ENCODE results near the gene NFRKB. TPM values are rescaled to one million over a fixed set of nuclear protein-coding genes. Genes with fewer than 3 reads are reported as not detected.
"Not testable (repeated sequence)": the region's sequence is repeated elsewhere in the genome, so short reads cannot be mapped to it uniquely, and the experiment has no call there.

NFRKB gene
- polyA plus RNA-seq, 4 donors: 35.7 to 50.7 (median 42.0) TPM

DNA sequence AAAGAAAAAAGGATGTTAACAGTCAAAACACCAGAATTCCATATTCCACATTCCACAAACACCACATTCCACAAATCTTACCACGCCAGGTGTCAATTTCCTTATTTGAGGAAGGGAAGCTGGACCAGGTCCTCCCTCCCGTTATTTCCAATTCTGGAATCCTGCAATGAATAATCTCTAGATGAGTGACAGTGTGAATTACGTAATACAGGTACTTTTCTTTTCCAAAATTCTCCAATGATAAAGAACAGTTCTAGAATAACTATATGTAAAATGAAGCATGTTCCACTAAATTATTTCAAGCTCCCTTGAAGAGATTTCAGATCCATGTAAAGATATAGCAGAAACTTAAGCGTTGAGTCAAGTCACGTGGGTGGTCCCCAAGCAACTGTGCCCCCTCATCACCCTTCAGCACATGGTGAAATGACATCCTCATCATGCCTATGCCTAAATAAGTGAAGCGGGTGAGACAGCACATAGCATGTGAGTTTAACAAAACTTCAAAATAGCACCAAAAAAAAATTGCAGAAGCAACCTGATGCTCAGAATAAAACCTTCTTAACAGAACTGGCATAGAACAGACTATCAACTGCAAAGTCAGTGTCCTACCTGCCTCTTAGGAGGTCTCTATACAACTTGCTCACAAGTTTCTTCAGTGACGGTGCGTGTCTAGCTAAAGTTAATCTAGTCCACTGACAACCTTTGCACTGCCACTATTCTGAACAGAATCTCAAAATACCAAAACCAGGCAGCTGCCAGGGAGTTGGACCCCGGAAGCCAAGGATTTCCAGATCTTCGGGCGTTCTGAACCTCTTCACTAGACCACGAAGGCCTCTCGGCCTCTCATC lies 876 bp downstream of the NFRKB start:
- peak in 2 of 4 donors; percentile 7 to 10 for DNase-seq (ENCODE audit: low read depth in 4 of 4, low spot score in 3 of 4)

DNA sequence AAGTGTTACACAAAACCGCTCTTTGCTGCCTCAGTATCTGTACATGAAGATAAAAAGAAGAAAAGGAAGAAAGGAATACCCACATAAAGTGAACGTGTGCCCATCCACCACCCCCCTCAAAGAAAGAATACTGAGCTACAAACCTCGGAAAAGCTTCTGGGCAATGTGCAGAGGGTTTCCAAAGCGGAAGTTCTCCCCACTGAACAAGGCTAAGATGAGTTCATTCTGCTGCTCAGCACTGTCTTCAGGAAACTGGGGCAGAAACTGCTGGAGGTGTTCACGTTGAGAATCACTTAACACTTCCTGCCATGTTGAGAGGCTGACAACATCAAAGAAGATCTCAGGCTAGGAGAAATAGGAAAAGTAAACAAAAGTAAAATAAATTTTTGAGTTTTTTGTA lies 6.9 kb downstream of the NFRKB start:
- no peak for DNase-seq (ENCODE audit: low read depth in 4 of 4, low spot score in 3 of 4)

DNA sequence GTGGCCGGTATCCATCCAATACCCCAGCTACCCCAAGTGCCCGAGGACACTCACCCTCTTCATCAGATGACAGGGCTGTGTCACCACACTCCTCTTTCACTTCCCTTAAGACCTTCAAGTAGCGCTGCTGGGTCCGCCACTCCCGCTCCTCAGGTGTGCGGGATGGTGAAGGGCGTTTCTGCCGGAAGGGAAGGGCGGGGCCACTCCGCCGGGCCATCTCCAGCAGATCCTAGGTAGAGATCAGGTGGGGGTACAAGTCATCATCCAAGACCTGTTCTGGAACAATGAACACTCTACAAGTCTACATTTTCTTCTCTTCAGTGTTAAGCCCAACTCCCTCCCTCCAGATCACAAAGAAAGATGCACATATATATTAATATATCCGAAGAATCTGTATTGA lies 10.0 kb downstream of the NFRKB start:
- DNase-seq (ENCODE audit: low read depth in 4 of 4, low spot score in 3 of 4): no peak

DNA sequence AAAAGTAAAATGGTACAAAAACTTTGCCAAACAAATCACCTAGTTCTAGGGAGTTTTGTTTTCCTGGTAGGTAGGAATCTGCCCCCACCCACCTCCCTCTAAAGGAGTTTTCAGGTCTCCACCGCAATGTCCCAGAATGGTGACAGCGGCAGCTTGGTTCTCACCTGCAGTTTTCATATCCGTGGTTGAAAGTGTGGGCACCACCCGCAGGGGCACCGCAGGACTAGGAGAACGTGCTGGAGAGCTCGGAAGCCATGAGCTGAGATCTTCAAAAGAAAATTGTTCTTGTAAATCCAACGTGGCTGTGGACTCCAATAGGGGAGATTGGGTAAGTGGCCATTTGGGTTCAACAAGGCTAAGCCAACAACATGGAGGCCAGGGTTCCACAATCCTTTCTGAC lies 10.8 kb downstream of the NFRKB start:
- DNase-seq (ENCODE audit: low read depth in 4 of 4, low spot score in 3 of 4): no peak

DNA sequence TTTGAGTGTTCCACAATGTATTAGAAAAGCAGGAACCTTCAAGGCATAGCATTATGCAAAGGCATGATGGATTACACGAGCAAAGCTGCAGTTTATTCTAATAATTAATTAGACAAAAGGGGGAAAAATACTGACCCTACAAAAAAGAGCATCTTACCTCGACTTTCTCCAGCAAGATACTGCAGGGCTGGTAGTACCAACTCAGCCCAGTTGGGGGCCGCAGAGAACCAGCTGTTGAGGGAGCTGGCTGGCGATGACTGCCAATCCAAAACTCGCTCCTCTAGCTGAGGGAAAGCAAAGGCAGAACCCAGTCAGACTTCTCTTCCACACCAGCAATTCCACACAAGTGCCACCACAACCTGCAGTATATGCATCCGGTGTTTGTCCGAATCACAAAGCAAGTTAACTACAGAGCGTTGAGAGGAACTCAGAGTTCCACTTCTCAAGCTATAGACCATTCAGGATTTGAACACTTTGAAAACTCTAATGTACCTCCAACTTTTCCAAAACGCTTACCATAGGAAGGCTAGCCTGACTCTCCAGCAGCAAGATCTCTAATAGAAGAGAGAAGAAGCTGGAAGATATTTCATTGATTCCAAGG lies 13.7 kb downstream of the NFRKB start:
- DNase-seq (ENCODE audit: low read depth in 4 of 4, low spot score in 3 of 4): no peak

DNA sequence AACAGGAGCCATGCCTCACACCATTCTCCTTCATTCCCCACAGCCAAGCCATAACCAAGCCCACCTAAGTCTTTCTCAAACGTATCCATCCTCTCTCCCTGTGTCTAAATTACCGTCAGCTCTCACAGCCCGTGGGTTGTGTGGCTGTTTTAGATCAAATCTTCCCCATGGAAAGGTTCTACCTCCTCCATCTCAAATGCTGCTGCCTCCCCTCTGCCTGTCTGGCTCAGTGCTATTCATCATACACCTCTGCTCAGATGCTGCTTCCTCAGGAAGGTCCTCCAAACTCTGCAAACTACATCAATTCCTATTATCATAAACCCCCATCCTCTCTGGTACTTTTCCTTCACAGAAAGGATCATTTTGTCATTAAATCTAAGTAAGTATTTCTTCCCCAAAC lies 15.1 kb downstream of the NFRKB start:
- no peak for DNase-seq (ENCODE audit: low read depth in 4 of 4, low spot score in 3 of 4)

DNA sequence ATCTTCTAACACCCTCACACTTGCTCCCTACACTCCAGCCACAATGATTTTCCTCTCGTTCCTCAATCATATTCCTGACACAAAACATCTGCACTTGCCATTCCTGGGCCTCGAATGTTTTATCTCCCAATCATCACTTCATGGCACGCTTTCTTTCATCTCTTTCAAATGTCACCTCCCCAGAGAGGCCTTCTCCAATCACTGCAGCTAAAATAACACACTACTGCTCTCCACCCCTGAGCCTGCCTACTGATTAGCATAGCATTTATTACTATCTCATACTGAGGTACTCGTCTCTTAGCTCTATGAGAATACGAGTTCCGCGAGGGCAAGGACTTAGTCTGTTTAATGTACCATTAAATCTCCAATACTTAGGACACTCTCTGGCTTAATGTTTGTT lies 23.5 kb downstream of the NFRKB start:
- no peak for DNase-seq (ENCODE audit: low read depth in 4 of 4, low spot score in 3 of 4)

DNA sequence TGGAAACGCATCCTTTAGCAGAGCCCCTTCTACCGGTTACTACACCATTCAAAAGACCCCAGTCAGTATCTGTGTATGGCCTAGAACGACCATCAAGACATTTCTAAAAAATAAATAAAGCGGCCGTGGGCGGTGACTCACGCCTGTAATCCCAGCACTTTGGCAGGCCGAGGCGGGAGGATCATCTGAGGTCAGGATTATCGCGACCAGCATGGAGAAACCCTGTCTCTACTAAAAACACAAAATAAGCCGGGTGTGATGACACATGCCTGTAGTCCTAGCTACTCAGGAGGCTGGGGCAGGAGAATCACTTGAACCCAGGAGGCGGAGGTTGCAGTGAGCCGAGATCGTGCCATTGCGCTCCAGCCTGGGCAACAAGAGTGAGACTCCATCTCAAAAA lies 26.8 kb downstream of the NFRKB start:
- DNase-seq (ENCODE audit: low read depth in 4 of 4, low spot score in 3 of 4): not testable (repeated sequence)

DNA sequence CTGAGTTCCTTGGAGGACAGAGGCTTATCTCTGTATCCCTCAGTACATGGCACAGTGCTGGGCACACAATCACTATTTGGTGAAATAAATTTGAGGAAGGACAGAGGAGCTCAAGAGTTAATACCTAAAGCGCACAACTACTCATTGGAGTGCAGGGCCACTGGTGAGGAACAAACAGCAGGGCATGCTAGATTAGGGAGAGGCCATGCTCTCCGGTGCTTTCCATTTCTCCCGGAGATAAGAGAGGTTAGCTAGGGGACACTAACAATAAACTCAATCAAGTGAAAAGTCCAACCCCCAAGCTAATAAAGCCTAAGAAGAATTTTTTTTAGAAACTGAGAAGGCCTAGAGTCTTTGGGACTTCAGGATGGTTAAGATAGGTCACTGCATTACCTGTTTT lies 29.1 kb downstream of the NFRKB start:
- no peak for DNase-seq (ENCODE audit: low read depth in 4 of 4, low spot score in 3 of 4)

DNA sequence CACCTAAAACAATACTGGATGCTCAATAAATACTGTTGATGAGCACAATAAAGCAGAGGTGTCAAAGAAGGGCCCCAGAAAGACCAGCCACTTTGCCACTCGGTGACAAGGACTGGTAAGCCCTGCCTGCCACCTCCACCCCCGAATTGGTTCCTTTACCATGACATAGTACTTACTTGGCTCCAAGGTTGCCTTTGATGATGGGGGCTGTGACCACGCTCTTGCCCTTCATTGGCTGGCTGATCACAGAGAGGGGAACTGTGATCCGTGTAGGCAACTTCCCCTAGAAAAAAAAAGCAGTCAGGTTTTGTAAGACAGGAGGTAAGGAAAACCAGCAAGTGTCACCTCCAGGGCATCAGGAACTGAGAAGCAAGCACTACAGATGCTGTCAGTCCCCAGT lies 29.7 kb downstream of the NFRKB start:
- no peak for DNase-seq (ENCODE audit: low read depth in 4 of 4, low spot score in 3 of 4)

DNA sequence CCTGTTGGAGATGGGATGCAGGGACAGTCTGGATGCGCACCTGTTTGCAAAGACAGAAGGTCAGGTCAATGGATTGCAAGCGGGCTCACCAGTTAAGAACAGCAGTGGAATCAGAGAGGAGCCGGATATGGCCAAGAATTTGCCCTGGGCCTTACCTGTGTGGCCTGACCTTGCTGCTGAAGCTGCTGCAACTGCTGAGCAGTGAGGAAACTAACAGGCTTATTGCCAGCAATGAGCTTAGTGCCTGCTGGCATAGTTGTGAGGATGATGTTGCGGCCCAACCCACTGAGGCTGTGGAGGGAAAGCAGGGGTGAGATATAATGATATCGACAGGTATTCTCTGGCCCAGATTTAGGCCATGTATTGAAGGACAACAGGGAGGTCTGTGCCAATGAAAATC lies 30.6 kb downstream of the NFRKB start:
- no peak for DNase-seq (ENCODE audit: low read depth in 4 of 4, low spot score in 3 of 4)

DNA sequence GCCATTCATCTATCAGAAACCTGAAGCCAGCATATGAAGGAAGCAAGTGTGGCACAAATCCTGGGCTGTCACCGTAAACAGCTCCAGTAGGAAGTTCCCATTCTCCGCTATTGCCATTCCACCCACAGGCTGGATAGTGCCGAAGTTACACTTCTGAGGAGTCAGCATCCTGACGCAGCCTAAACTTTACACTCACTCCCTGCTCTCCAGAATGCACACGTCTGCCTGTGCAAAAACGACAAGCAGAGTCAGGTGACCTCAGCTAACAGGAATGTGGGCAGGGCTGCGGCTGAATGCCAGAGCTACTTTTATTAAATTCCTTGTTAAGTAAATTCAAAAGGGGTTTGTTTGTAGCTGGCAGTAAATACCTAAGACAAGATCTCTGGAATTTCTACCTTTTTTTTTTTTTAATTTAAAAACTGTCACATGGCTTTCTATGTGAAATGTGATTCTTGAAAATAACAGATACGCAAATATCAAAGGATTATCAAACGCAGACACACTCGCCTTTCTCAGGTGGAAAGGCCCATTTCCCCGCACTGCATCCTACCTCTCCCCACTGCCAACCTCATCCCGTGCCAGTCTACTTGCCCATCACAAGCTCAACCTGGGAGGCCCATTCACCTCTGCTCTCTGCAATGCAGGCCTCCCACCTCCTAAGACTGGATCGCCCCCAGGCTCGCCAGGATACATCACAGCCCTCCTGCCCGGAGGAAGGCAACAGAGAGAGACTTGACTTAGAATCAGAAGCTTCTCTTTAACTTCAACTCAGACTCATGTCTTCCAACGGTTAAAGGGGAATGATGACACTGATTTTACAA lies 33.5 kb downstream of the NFRKB start:
- DNase-seq (ENCODE audit: low read depth in 4 of 4, low spot score in 3 of 4): peak; percentile 39 to 80 (median 74)

DNA sequence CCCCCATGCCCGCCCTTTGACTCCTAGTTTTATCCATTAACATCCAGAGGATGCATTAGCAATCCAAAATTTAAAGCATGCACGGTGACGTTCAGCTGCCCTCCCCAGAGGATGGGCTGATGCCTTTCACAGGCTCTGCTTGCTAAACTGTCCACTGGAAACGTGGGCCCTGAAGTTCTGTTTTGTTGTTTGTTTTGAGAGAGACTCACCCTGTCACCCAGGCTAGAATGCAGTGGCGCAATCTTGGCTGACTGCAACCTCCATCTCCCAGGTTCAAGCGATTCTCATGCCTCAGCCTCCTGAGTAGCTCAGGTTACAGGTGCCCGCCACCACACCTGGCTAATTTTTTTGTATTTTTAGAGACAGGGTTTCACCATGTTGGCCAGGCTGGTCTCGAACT lies 39.3 kb downstream of the NFRKB start:
- no peak for DNase-seq (ENCODE audit: low read depth in 4 of 4, low spot score in 3 of 4)

DNA sequence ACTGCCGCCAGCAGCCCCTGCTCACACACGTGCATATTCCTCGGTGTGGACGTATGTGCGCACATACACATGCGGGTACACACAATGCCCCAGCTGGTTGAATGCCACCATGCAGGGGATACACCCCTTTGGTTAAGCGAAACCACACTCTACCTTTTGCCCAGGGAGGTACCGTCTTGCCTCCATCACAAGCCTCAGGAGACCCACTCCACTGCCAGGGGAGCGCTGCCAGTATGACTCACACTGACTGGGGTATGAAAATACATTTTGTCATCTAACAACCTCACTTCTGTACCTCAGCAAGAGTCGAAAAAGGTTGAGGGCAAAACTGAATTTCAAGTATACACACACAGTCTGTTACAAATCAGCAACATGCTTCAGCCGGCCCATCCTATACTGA lies 40.3 kb downstream of the NFRKB start:
- no peak for DNase-seq (ENCODE audit: low read depth in 4 of 4, low spot score in 3 of 4)

DNA sequence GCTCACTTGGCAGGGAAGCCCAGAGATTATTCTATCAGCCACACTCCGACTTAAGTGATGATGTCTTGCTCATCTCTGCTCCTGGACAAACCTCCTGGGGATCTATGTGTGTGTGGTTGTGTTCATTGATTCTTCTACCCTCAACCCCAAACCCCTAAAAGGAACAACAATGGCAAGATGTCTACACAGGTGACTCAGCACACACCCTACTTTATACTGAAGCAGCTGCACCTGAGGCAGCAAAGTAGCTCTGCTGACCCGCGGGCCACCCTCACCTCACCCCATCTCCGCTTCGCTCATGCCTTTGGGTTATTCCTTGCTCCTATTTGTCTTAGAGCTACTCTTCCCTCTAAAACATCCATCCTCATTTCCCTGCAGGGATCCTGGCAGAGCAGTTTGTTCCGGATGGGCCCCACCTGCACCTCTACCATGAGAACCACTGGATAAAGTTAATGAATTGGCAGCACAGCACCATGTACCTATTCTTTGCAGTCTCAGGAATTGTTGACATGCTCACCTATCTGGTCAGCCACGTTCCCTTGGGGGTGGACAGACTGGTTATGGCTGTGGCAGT lies 41.1 kb downstream of the NFRKB start:
- DNase-seq (ENCODE audit: low read depth in 4 of 4, low spot score in 3 of 4): no peak

DNA sequence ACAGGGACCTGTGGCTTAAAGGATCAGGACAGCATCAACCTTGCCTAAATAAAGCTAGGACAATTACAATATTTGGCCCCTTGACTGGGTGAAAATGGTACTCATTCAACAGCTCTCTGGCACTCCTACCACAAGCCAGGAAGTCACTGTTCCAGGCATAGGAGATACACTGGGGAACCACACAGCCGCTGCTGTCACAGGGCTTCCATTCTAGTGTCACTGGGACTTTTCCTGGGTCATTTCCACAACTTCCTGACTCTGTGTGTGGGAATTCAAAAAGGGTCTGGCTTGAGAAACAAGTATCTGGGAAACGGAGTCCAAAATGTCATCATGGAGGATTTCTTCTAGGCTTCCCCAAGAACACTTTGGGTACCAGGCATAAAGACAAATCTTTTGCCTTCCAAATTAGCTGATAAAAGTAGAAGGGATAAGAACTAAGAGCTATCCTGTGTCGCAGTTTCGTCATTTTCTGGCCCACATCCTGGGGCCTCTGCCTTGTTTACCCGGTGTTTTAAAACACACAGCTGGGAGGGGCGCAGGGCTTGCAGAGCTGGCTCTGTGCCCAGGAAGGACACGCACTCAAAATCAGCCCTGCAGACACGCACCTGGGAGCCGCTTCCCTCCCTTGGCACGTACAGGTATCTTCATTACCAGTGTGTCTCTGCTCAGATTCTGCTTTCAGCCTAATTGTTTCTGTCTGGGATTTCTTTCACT lies 41.7 kb downstream of the NFRKB start:
- DNase-seq (ENCODE audit: low read depth in 4 of 4, low spot score in 3 of 4): peak in 1 of 4 donors; percentile 24

DNA sequence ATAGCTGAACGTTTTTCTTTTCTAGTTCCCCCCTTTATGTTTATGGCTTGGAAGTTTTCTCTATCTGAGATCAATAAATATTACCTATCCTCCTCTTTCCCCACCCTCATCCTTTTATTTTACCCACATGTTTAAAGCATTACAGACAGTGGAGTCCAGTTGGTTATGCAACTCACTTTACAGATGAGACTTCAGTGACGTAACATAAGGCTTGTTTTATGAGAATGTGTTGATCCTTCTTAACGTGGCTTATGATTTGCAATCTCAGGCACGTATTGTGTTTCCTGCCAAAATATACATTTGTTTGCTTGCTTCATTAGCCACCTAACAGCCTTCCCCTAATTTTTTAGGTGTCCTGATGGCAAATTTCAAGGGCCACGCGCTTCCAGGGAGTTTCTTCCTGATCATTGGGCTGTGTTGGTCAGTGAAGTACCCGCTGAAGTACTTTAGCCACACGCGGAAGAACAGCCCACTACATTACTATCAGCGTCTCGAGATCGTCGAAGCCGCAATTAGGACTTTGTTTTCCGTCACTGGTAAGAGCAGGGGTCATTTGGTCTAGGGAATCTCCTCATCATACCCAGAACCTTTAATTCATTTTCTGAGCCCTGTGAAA lies 43.1 kb downstream of the NFRKB start:
- DNase-seq (ENCODE audit: low read depth in 4 of 4, low spot score in 3 of 4): no peak

DNA sequence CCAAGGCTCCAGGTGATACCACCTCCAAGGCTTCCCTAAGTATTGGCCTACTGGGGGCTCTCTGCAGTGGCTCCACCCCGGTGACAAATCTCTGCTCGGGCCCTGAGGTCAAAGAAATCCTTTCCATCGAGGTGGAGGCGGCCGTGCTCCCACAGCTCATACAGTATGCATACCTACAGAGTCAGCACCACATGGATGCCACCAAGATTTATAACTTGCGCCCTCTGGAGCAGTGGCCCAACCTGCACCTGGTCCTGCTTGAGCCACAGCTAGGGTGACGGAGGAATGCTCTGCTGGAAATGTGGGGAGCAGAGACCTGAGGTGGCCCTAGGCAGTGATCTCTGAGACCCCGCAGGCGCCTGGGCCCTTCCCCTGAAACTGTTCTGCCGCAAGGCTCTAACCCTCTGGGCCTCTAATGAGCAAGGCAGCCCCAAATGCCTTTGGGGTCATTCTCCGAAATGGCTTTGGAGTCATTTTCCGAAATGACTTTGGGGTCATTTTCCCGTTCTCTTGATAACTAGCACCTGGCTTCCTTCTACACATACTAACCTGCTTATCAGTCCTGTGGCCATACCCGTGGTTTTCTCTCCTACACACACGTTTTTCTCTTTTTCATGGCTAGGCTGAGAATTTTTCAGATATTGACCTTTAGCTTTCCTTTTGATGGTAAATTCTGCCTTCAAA lies 45.8 kb downstream of the NFRKB start:
- no peak for DNase-seq (ENCODE audit: low read depth in 4 of 4, low spot score in 3 of 4)

DNA sequence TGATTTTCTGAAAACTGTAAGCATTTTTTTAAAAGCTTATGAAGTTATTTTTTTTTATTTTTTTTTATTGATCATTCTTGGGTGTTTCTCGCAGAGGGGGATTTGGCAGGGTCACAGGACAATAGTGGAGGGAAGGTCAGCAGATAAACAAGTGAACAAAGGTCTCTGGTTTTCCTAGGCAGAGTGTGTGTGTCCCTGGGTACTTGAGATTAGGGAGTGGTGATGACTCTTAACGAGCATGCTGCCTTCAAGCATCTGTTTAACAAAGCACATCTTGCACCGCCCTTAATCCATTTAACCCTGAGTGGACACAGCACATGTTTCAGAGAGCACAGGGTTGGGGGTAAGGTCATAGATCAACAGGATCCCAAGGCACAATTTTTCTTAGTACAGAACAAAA lies 48.0 kb downstream of the NFRKB start:
- not testable (repeated sequence) for DNase-seq (ENCODE audit: low read depth in 4 of 4, low spot score in 3 of 4)
